Astrocyte (in vitro differentiated cells and primary cell): ENCODE measurements around the gene C11orf91. TPM values are rescaled to one million over a fixed set of nuclear protein-coding genes. Genes with fewer than 3 reads are reported as not detected.

Experiments
- DNase-seq: peaks from one replicate; pipeline ENCODE4 v3.0.0-alpha.2; 2010; ENCODE audit warnings: low read depth
- FAIRE-seq: peaks from 2 replicates; lab custom pipeline; 2011; peaks lifted over from hg19 to GRCh38; lab: Jason Lieb, UNC
- H2AFZ ChIP-seq: 2 replicates; pipeline ENCODE4 v1.6.0; 2012; ENCODE audit warnings: low read depth, low read length, inconsistent platforms
- H3K27ac ChIP-seq: 2 replicates; pipeline ENCODE4 v1.5.1; 2011; ENCODE audit warnings: low read depth, low read length, inconsistent platforms
- H3K27me3 ChIP-seq: 2 replicates; pipeline ENCODE4 v1.6.0; 2011; ENCODE audit warnings: low read length, inconsistent platforms; ENCODE audit not compliant: insufficient read depth
- H3K36me3 ChIP-seq: 2 replicates; pipeline ENCODE4 v1.5.1; 2011; ENCODE audit warnings: low read length, inconsistent platforms; ENCODE audit not compliant: insufficient read depth
- H3K4me1 ChIP-seq: 2 replicates; pipeline ENCODE4 v1.5.1; 2011; ENCODE audit warnings: low read length, inconsistent platforms; ENCODE audit not compliant: insufficient read depth
- H3K4me2 ChIP-seq: 2 replicates; pipeline ENCODE4 v1.6.0; 2012; ENCODE audit warnings: low read length, inconsistent platforms
- H3K4me3 ChIP-seq: 2 replicates; pipeline ENCODE4 v1.5.1; 2011; ENCODE audit warnings: low read depth, mild to moderate bottlenecking, low read length, inconsistent platforms; ENCODE audit not compliant: insufficient read depth
- H3K79me2 ChIP-seq: 2 replicates; pipeline ENCODE4 v1.6.0; 2012; ENCODE audit warnings: mild to moderate bottlenecking, low read length, inconsistent platforms; ENCODE audit not compliant: insufficient read depth
- H3K9ac ChIP-seq: 2 replicates; pipeline ENCODE4 v1.6.0; 2012; ENCODE audit warnings: mild to moderate bottlenecking, low read length, inconsistent platforms
- H3K9me3 ChIP-seq: 2 replicates; pipeline ENCODE4 v1.5.1; 2012; ENCODE audit warnings: low read depth, mild to moderate bottlenecking, low read length, inconsistent platforms; ENCODE audit not compliant: insufficient read depth
- H4K20me1 ChIP-seq: 2 replicates; pipeline ENCODE4 v1.6.0; 2012; ENCODE audit warnings: low read length, inconsistent platforms; ENCODE audit not compliant: insufficient read depth
- H3K27ac Mint-ChIP-seq: one replicate; pipeline ENCODE4 v1.8.0; 2021; ENCODE audit warnings: mild to moderate bottlenecking, mixed read lengths; ENCODE audit not compliant: unreplicated experiment
- H3K27me3 Mint-ChIP-seq: one replicate; pipeline ENCODE4 v1.8.0; 2021; ENCODE audit warnings: low read depth, mixed read lengths; ENCODE audit not compliant: unreplicated experiment
- H3K36me3 Mint-ChIP-seq: one replicate; pipeline ENCODE4 v1.8.0; 2021; ENCODE audit warnings: low read depth, mixed read lengths; ENCODE audit not compliant: unreplicated experiment
- H3K4me1 Mint-ChIP-seq: one replicate; pipeline ENCODE4 v1.8.0; 2021; ENCODE audit warnings: low read depth, mixed read lengths; ENCODE audit not compliant: unreplicated experiment
- H3K4me3 Mint-ChIP-seq: one replicate; pipeline ENCODE4 v1.8.0; 2021; ENCODE audit warnings: mild to moderate bottlenecking, moderate library complexity, mixed read lengths; ENCODE audit not compliant: unreplicated experiment
- H3K9me3 Mint-ChIP-seq: one replicate; pipeline ENCODE4 v1.8.0; 2021; ENCODE audit warnings: mild to moderate bottlenecking, mixed read lengths; ENCODE audit not compliant: unreplicated experiment
- EZH2 ChIP-seq: IDR thresholded peaks from 2 replicates; pipeline ENCODE4 v1.6.1; 2012; ENCODE audit warnings: mild to moderate bottlenecking, low read length, inconsistent platforms; ENCODE audit not compliant: insufficient read depth
- total RNA-seq: library from RNA; stranded (reverse); gene quantifications from 2 replicates; pipeline ENCODE4 v1.2.1, GENCODE V29; 2021
- TF ChIP-seq, protein P1 (sequence below): IDR thresholded peaks from 2 replicates; pipeline ENCODE4 v1.5.1; 2011; ENCODE audit warnings: low read depth, mild to moderate bottlenecking, inconsistent platforms, low read length, moderate library complexity; ENCODE audit not compliant: insufficient read depth

Gene C11orf91
- total RNA-seq, 1 donor from 2014 or later, result not detected

DNA sequence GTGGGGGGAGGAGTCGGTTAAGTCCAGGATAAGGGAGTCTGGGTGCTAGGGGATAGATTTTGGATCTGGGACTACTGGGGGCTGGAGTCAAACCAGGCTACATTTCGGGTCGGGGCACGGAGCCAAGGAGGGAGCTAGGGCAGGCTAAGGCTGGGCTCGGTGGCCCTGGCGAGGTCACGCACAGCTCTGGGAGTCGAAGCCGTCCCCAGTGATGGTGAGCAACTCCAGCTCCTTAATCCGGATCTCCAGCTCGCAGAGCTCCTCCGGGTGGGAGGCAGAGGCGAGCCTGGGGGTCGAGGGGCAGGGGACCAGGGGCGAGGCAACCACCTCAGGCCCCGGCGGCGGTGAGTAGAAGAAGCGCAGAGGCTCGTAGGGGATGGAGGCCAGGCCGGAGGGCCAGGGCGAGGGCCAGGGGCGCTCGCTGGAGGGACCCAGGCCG, 544 bp downstream of the C11orf91 start:
- Mint-ChIP-seq H3K4me1 (peaks cover 36% of the 10 kb centered on the region), H3K27ac (peak overlapping the region; percentile 69), H3K4me3 (peak overlapping the region; percentile 72), H3K36me3 (peaks cover 3% of the 10 kb centered on the region), H3K27me3 (no peaks in the 10 kb centered on the region), H3K9me3 (no peaks in the 10 kb centered on the region)
- TF ChIP-seq EZH2, result no peak
- TF ChIP-seq, protein P1, sequence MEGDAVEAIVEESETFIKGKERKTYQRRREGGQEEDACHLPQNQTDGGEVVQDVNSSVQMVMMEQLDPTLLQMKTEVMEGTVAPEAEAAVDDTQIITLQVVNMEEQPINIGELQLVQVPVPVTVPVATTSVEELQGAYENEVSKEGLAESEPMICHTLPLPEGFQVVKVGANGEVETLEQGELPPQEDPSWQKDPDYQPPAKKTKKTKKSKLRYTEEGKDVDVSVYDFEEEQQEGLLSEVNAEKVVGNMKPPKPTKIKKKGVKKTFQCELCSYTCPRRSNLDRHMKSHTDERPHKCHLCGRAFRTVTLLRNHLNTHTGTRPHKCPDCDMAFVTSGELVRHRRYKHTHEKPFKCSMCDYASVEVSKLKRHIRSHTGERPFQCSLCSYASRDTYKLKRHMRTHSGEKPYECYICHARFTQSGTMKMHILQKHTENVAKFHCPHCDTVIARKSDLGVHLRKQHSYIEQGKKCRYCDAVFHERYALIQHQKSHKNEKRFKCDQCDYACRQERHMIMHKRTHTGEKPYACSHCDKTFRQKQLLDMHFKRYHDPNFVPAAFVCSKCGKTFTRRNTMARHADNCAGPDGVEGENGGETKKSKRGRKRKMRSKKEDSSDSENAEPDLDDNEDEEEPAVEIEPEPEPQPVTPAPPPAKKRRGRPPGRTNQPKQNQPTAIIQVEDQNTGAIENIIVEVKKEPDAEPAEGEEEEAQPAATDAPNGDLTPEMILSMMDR, result no peak
- DNase-seq (no peak), FAIRE-seq (no peak)
- Histone ChIP-seq H3K4me3 (no peak overlapping the region), H3K9me3 (no peaks in the 10 kb centered on the region), H4K20me1 (no peaks in the 10 kb centered on the region), H3K9ac (peak overlapping the region; percentile 80), H3K27ac (peak overlapping the region; percentile 71), H3K27me3 (no peaks in the 10 kb centered on the region), H3K4me2 (peak overlapping the region; percentile 77), H2AFZ (no peak overlapping the region), H3K79me2 (peaks cover under 1% of the 10 kb centered on the region), H3K4me1 (peaks cover 60% of the 10 kb centered on the region), H3K36me3 (peaks cover 4% of the 10 kb centered on the region)

DNA sequence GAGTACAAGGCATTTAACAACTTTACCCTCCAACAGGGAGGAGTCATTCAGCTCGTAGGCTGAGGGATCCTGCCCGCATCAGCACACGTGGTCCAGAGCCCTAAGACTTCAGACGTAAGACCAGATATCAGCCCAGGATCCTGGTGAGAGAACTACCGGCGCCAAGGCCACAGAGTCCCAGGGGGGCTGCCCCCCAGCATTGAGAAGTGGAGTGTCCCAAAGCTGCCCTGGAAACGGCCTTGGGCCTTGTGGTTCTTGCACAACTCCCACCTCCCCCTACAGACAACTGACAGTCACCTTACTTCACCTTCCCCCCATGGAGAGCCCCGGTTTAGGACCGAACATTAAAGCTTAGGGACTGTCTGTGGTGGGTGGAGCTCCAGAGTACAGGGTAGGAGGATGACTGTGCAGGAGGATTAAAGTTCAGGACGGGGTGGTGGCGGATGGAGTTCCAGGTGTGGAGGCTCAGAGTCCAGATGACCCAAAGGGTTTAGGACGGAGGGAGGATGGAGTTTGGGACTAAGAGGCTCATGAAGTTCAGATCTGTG, 1.0 kb downstream of the C11orf91 start:
- H3K4me2 ChIP-seq, result peak overlapping the region; percentile 77
- peak overlapping the region; percentile 69 for H3K27ac Mint-ChIP-seq

DNA sequence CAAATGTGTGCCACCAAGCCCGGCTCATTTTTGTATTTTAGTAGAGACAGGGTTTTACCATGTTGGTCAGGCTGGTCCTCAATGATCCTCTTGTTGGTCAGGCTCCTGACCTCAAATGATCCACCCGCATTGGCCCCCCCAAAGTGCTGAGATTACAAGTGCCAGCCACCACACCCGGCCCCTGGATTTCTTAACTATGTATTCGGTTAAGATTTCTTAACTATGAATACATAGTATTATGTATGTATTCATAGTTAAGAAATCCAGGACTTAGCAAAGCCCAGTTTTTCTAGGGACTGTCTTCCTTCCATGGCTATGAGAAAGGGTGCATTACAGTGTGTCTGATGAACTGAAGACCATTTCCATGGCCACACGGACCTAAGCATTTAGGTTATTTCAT, 1.7 kb downstream of the C11orf91 start:
- H3K9me3 Mint-ChIP-seq, result no peaks in the 10 kb centered on the region

More for the DNA sequence above, 1.0 kb downstream of the C11orf91 start:
- H3K9ac ChIP-seq, result no peak overlapping the region
- H3K27me3 ChIP-seq, result no peaks in the 10 kb centered on the region
- peak overlapping the region; percentile 72 for H3K4me3 Mint-ChIP-seq
- peaks cover 63% of the 10 kb centered on the region for H3K4me1 ChIP-seq
- DNase-seq (no peak), FAIRE-seq (no peak)
- H4K20me1 ChIP-seq, result no peaks in the 10 kb centered on the region
- peak overlapping the region; percentile 71 for H3K27ac ChIP-seq
- TF ChIP-seq EZH2, result no peak
- TF ChIP-seq, protein P1, result no peak
- H3K36me3 Mint-ChIP-seq, result peaks cover 3% of the 10 kb centered on the region
- H3K79me2 ChIP-seq, result no peaks in the 10 kb centered on the region
- no peaks in the 10 kb centered on the region for H3K9me3 Mint-ChIP-seq
- H3K4me3 ChIP-seq, result no peak overlapping the region
- no peak overlapping the region for H2AFZ ChIP-seq
- no peaks in the 10 kb centered on the region for H3K9me3 ChIP-seq
- peaks cover 37% of the 10 kb centered on the region for H3K4me1 Mint-ChIP-seq
- H3K27me3 Mint-ChIP-seq, result no peaks in the 10 kb centered on the region
- no peaks in the 10 kb centered on the region for H3K36me3 ChIP-seq

More for the DNA sequence above, 1.7 kb downstream of the C11orf91 start:
- H3K4me3 ChIP-seq, result no peak overlapping the region
- FAIRE-seq (no peak), DNase-seq (no peak)
- H3K79me2 ChIP-seq, result no peaks in the 10 kb centered on the region
- Mint-ChIP-seq H3K27me3 (no peaks in the 10 kb centered on the region), H3K36me3 (peaks cover 2% of the 10 kb centered on the region), H3K4me1 (peaks cover 33% of the 10 kb centered on the region), H3K27ac (no peak overlapping the region), H3K4me3 (no peak overlapping the region)
- no peaks in the 10 kb centered on the region for H3K27me3 ChIP-seq
- no peak overlapping the region for H2AFZ ChIP-seq
- H3K9me3 ChIP-seq, result no peaks in the 10 kb centered on the region
- no peak overlapping the region for H3K27ac ChIP-seq
- H3K4me2 ChIP-seq, result no peak overlapping the region
- no peak for TF ChIP-seq EZH2
- TF ChIP-seq, protein P1, result no peak
- H3K4me1 ChIP-seq, result peaks cover 61% of the 10 kb centered on the region
- no peaks in the 10 kb centered on the region for H3K36me3 ChIP-seq
- H3K9ac ChIP-seq, result no peak overlapping the region
- H4K20me1 ChIP-seq, result no peaks in the 10 kb centered on the region
